Activated CD4-positive, CD25-positive, alpha-beta regulatory T cell treated with anti-CD3 and anti-CD28 coated beads, Interleukin-2, amount 50 U/mL, for 72 hours (primary cell): ENCODE measurements around the gene ZNF296.
A peak's percentile ranks its signal among the peaks of the same experiment; 100 is the strongest.

ENCODE experiments used
- DNase-seq: peaks from one replicate; pipeline ENCODE4 v3.0.0; 2021

Gene ZNF296

GRCh38 chr19:45102481-45102880 is 26.2 kb upstream of the ZNF296 start:
- DNase-seq = no peak

GRCh38 chr19:45101806-45102205 is 25.5 kb upstream of the ZNF296 start:
- no peak for DNase-seq

GRCh38 chr19:45100846-45101252 is 24.6 kb upstream of the ZNF296 start:
- DNase-seq = no peak

- no peak for DNase-seq
These were observed 23.9 kb upstream of the ZNF296 start for GRCh38 chr19:45100201-45100600.

- no peak for DNase-seq
These were observed 23.4 kb upstream of the ZNF296 start for GRCh38 chr19:45099467-45100191.

- DNase-seq = no peak
These were observed 22.5 kb upstream of the ZNF296 start for GRCh38 chr19:45098521-45099466.

GRCh38 chr19:45097776-45098520 is 21.7 kb upstream of the ZNF296 start:
- DNase-seq = no peak

GRCh38 chr19:45097450-45097775 is 21.1 kb upstream of the ZNF296 start:
- DNase-seq = no peak

- DNase-seq = no peak
These were observed 20.4 kb upstream of the ZNF296 start for GRCh38 chr19:45096700-45097099.

GRCh38 chr19:45095496-45096413 is 19.5 kb upstream of the ZNF296 start:
- DNase-seq = no peak

GRCh38 chr19:45094707-45095106 is 18.4 kb upstream of the ZNF296 start:
- no peak for DNase-seq

GRCh38 chr19:45094137-45094536 is 17.9 kb upstream of the ZNF296 start:
- no peak for DNase-seq

GRCh38 chr19:45092747-45093678 is 16.7 kb upstream of the ZNF296 start, which contains the start of gene PPP1R37:
PPP1R37 (plus strand) TSS chr19:45093179; CDS start chr19:45093326, 147 bp downstream.
- peak; percentile 90 for DNase-seq

GRCh38 chr19:45091031-45091923 is 15.0 kb upstream of the ZNF296 start:
- DNase-seq = peak; percentile 99

GRCh38 chr19:45090606-45091005 is 14.3 kb upstream of the ZNF296 start:
- no peak for DNase-seq

- no peak for DNase-seq
These were observed 13.8 kb upstream of the ZNF296 start for GRCh38 chr19:45090034-45090433.

GRCh38 chr19:45087531-45087930 is 11.3 kb upstream of the ZNF296 start:
- DNase-seq = no peak

GRCh38 chr19:45086480-45086879 is 10.2 kb upstream of the ZNF296 start:
- DNase-seq = no peak

- no peak for DNase-seq
These were observed 5.9 kb upstream of the ZNF296 start for GRCh38 chr19:45082170-45082569.

- DNase-seq = no peak
These were observed 3.7 kb upstream of the ZNF296 start for GRCh38 chr19:45079911-45080370.
